OCI-LY7 (cell line): ENCODE results near the gene WWTR1. TPM values are rescaled to one million over a fixed set of nuclear protein-coding genes. Genes with fewer than 3 reads are reported as not detected.

Source experiments
- BruUV-seq: library from RNA; stranded (reverse); fragments of 400-500 nt; replicated peaks from 2 replicates; lab custom pipeline; 2021; lab: Mats Ljungman, UMichigan
- CTCF ChIA-PET: fragments of 300-600 bp; sonication (Branson Sonifier 250); formaldehyde crosslinking; loops from one replicate; lab custom pipeline; 2022; ENCODE audit warnings: antibody characterized with exemption; ENCODE audit not compliant: unreplicated experiment; lab: Charles Lee
- POLR2A ChIA-PET: fragments of 300-600 bp; sonication (Branson Sonifier 250); formaldehyde crosslinking; loops from one replicate; lab custom pipeline; 2022; ENCODE audit warnings: antibody characterized with exemption; lab: Charles Lee
- DNase-seq: peaks from one replicate; pipeline ENCODE4 v3.0.0-alpha.2; 2015; ENCODE audit warnings: low spot score
- H2AFZ ChIP-seq: fragments of 200-600 bp; sonication (generic), shearing (Covaris generic); 2 replicates; pipeline ENCODE4 v1.6.1; 2014; ENCODE audit warnings: mild to moderate bottlenecking, antibody characterized with exemption, low read length, moderate library complexity
- H3K27ac ChIP-seq: fragments of 200-600 bp; sonication (generic); 2 replicates; pipeline ENCODE4 v1.5.1; 2014; ENCODE audit warnings: mixed run types, low read depth, mild to moderate bottlenecking, moderate library complexity, low read length, inconsistent platforms; ENCODE audit not compliant: poor library complexity, severe bottlenecking
- H3K36me3 ChIP-seq: fragments of 200-600 bp; sonication (generic); 2 replicates; pipeline ENCODE4 v1.6.1; 2014; ENCODE audit warnings: mild to moderate bottlenecking, antibody characterized with exemption, low read length, moderate library complexity, mixed read lengths; ENCODE audit not compliant: insufficient read depth
- H3K4me1 ChIP-seq: fragments of 200-600 bp; sonication (generic); 2 replicates; pipeline ENCODE4 v1.5.1; 2014; ENCODE audit warnings: mild to moderate bottlenecking, low read length; ENCODE audit not compliant: insufficient read depth, poor library complexity, severe bottlenecking
- H3K4me2 ChIP-seq: fragments of 200-600 bp; sonication (generic); 2 replicates; pipeline ENCODE4 v1.6.1; 2014; ENCODE audit warnings: mild to moderate bottlenecking, low read length
- H3K4me3 ChIP-seq: fragments of 200-600 bp; sonication (generic); 2 replicates; pipeline ENCODE4 v1.5.1; 2014; ENCODE audit warnings: mild to moderate bottlenecking, low read depth, low read length; ENCODE audit not compliant: poor library complexity, severe bottlenecking
- H3K79me2 ChIP-seq: fragments of 200-600 bp; sonication (generic); 2 replicates; pipeline ENCODE4 v1.6.1; 2016; ENCODE audit warnings: low read depth, mild to moderate bottlenecking, low read length, moderate library complexity, mixed read lengths; ENCODE audit not compliant: insufficient read depth
- H3K9me2 ChIP-seq: fragments of 200-600 bp; sonication (generic); 2 replicates; pipeline ENCODE4 v1.6.1; 2016; ENCODE audit warnings: mild to moderate bottlenecking, low read length, mixed read lengths; ENCODE audit not compliant: insufficient read depth
- H3K9me3 ChIP-seq: fragments of 200-600 bp; sonication (generic); 2 replicates; pipeline ENCODE4 v1.6.1; 2014; ENCODE audit warnings: mild to moderate bottlenecking, mixed run types, low read length, mixed read lengths
- H4K20me1 ChIP-seq: fragments of 200-600 bp; sonication (generic); 2 replicates; pipeline ENCODE4 v1.6.1; 2014; ENCODE audit warnings: mild to moderate bottlenecking, antibody characterized with exemption, low read length, moderate library complexity, mixed read lengths; ENCODE audit not compliant: insufficient read depth
- EZH2phosphoT487 ChIP-seq: fragments of 200-600 bp; sonication (generic); IDR thresholded peaks from 2 replicates; pipeline ENCODE4 v1.6.1; 2018; ENCODE audit warnings: low read depth, borderline replicate concordance, mild to moderate bottlenecking, mixed run types, antibody characterized with exemption, low read length, moderate library complexity, mixed read lengths
- intact Hi-C: fragments of 100-400 bp; cut with micrococcal nuclease; formaldehyde crosslinking; loops from one replicate; pipeline ENCODE4 v1.10.0; 2022; ENCODE audit not compliant: unreplicated experiment
- total RNA-seq, 2 experiments: library from RNA; depleted of rRNA in 1 of 2; stranded (reverse); fragments of >200 nt in 1 of 2; shearing (Covaris generic) in 1 of 2; gene quantifications; 2 replicates each; pipeline ENCODE4 v1.2.3, GENCODE V29; 2014 to 2022
- TF ChIP-seq, protein P1 (sequence below): fragments of 200-600 bp; sonication (generic); conservative IDR thresholded peaks from 2 replicates; pipeline ENCODE4 v1.5.1; 2014; ENCODE audit warnings: mild to moderate bottlenecking, antibody characterized with exemption, low read length, moderate library complexity, mixed read lengths

The WWTR1 gene
- total RNA-seq, 2 experiments from 2014 or later: 0.15 TPM; not detected in 1

- Histone ChIP-seq H3K27ac (no peak overlapping the region), H3K79me2 (no peaks in the 10 kb centered on the region), H3K4me1 (no peaks in the 10 kb centered on the region), H3K36me3 (no peaks in the 10 kb centered on the region), H3K9me2 (no peaks in the 10 kb centered on the region), H2AFZ (no peak overlapping the region), H3K4me2 (no peak overlapping the region), H4K20me1 (no peaks in the 10 kb centered on the region), H3K4me3 (no peak overlapping the region), H3K9me3 (no peaks in the 10 kb centered on the region)
- DNase-seq: no peak
- intact Hi-C loops: no loop called here
- BruUV-seq: no TSS peak
- CTCF ChIA-PET: no interaction called here
- TF ChIP-seq EZH2phosphoT487: no peak
- TF ChIP-seq, protein P1, sequence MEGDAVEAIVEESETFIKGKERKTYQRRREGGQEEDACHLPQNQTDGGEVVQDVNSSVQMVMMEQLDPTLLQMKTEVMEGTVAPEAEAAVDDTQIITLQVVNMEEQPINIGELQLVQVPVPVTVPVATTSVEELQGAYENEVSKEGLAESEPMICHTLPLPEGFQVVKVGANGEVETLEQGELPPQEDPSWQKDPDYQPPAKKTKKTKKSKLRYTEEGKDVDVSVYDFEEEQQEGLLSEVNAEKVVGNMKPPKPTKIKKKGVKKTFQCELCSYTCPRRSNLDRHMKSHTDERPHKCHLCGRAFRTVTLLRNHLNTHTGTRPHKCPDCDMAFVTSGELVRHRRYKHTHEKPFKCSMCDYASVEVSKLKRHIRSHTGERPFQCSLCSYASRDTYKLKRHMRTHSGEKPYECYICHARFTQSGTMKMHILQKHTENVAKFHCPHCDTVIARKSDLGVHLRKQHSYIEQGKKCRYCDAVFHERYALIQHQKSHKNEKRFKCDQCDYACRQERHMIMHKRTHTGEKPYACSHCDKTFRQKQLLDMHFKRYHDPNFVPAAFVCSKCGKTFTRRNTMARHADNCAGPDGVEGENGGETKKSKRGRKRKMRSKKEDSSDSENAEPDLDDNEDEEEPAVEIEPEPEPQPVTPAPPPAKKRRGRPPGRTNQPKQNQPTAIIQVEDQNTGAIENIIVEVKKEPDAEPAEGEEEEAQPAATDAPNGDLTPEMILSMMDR: no peak
- POLR2A ChIA-PET: interaction anchor here (0.6 to 2.0 kb wide), 3 partner anchors 8 to 1537 kb away, joined by 4 to 7 read pairs (median 4); no protein-coding TSS in a partner anchor
These were observed 18.7 kb downstream of the WWTR1 start for GRCh38 chr3:149639093-149639486.

- intact Hi-C loops: no loop called here
- Histone ChIP-seq H3K79me2 (no peaks in the 10 kb centered on the region), H3K4me3 (no peak overlapping the region), H3K27ac (no peak overlapping the region), H4K20me1 (no peaks in the 10 kb centered on the region), H3K4me2 (no peak overlapping the region), H3K36me3 (no peaks in the 10 kb centered on the region), H3K9me3 (no peaks in the 10 kb centered on the region), H2AFZ (no peak overlapping the region), H3K4me1 (no peaks in the 10 kb centered on the region), H3K9me2 (no peaks in the 10 kb centered on the region)
- DNase-seq: no peak
- BruUV-seq: no TSS peak
- TF ChIP-seq EZH2phosphoT487: no peak
- TF ChIP-seq, protein P1: no peak
- ChIA-PET CTCF (no interaction called here), POLR2A (interaction anchor here (2.0 kb wide), 1 partner anchor 9 kb away, joined by 7 read pairs; no protein-coding TSS in a partner anchor)
These were observed 19.4 kb downstream of the WWTR1 start for GRCh38 chr3:149638228-149639092.

DNA sequence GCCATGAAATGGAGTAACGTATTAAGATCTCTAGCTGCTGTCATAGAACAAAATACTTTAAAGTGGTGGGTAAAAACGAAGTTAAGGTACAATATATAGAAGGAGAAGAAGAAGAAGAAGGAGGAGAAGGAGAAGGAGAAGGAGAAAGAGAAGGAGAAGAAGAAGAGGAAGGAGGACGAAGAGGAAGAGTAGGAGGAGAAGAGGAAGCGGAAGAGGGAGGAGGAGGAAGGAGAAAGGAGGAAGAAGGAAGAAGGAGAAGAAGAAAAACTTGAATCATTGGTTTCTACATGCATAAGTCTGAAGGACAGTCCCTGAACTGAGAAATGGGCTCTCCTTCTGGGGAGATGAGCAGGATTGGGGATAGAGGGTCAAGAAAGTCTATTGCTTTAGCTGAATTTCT, 22.4 kb downstream of the WWTR1 start:
- no peaks in the 10 kb centered on the region for H3K9me3 ChIP-seq
- H3K4me1 ChIP-seq: no peaks in the 10 kb centered on the region
- ChIA-PET CTCF (no interaction called here), POLR2A (no interaction called here)
- no peak overlapping the region for H3K27ac ChIP-seq
- DNase-seq: no peak
- no peaks in the 10 kb centered on the region for H3K36me3 ChIP-seq
- H3K79me2 ChIP-seq: no peaks in the 10 kb centered on the region
- no peak overlapping the region for H3K4me3 ChIP-seq
- BruUV-seq: no TSS peak
- no peaks in the 10 kb centered on the region for H3K9me2 ChIP-seq
- intact Hi-C loops: no loop called here
- no peak for TF ChIP-seq EZH2phosphoT487
- TF ChIP-seq, protein P1: no peak
- no peak overlapping the region for H3K4me2 ChIP-seq
- H2AFZ ChIP-seq: no peak overlapping the region
- H4K20me1 ChIP-seq: no peaks in the 10 kb centered on the region
